Pancreas (tissue), 10 donors: ENCODE measurements around the gene SEC63. TPM values are rescaled to one million over a fixed set of nuclear protein-coding genes. Genes with fewer than 3 reads are reported as not detected.

Source experiments
- ATAC-seq, 4 donors: fragments of 200-7000 bp; cut with Tn5 transposase; one replicate each; pipeline versions ENCODE4 v1.8.0 to v1.9.1; 2020; ENCODE audit warnings: mild to moderate bottlenecking in 4 of 4, moderate library complexity in 4 of 4
- DNase-seq, 6 donors: peaks; one replicate each; pipeline ENCODE4 v3.0.0-alpha.2; 2020
- FAIRE-seq: peaks from 2 replicates; lab custom pipeline; 2012; peaks lifted over from hg19 to GRCh38; lab: Jason Lieb, UNC
- H3K27ac ChIP-seq, 4 donors: fragments of 200-600 bp; sonication (generic); 1 replicate in 3 of 4; 2 replicates in 1 of 4; pipeline versions ENCODE4 v1.5.0 to v1.8.0; 2020
- H3K27me3 ChIP-seq, 4 donors: fragments of 200-600 bp; one replicate each; pipeline ENCODE4 v1.8.0; 2021
- H3K36me3 ChIP-seq, 3 donors: fragments of 200-600 bp; sonication (generic) in 1 of 3; one replicate each; pipeline versions ENCODE4 v1.5.0 to v1.8.0; 2020 to 2021
- H3K4me1 ChIP-seq, 3 donors: fragments of 200-600 bp; one replicate each; pipeline ENCODE4 v1.8.0; 2021
- H3K4me3 ChIP-seq, 4 donors: fragments of 200-600 bp; sonication (generic) in 2 of 4; one replicate each; pipeline versions ENCODE4 v1.5.0 to v1.8.0; 2020 to 2021
- H3K9me3 ChIP-seq, 4 donors: fragments of 200-600 bp; one replicate each; pipeline ENCODE4 v1.8.0; 2021
- WGBS, 2 donors: extraction: QIAGEN DNeasy Blood & Tissue Kit; methylation state at CpG; one replicate each; pipeline ENCODE4 v1.1.7; 2013; 5-methylcytosine and 5-hydroxymethylcytosine counted together
- intact Hi-C, 3 donors: fragments of 100-400 bp; cut with DNase I; formaldehyde crosslinking; loops; one replicate each; pipeline versions ENCODE4 v1.11.1 to v1.14.2; 2022
- polyA plus RNA-seq, 2 donors: library from polyadenylated mRNA; stranded (reverse); fragments of 200-250 nt; gene quantifications; one replicate each; pipeline ENCODE4 v1.2.3, GENCODE V29; 2013
- total RNA-seq, 6 donors: library from RNA; stranded (reverse); fragmentation: NEBNext Ultra II Directional in 4 of 6; extraction: Animal tissue kit (Norgen Biotek cat#: 25700) in 4 of 6; gene quantifications; one replicate each; pipeline versions ENCODE4 v1.2.1 to v1.2.4, GENCODE V29; 2021 to 2023
- TF ChIP-seq, protein P1 (sequence below), 4 donors: fragments of 200-600 bp; sonication (generic) in 3 of 4; IDR thresholded peaks; one replicate each; pipeline versions ENCODE4 v1.5.0 to v1.8.0; 2021; ENCODE audit warnings: antibody characterized with exemption in 4 of 4
- donor health status: healthy with polysubstance abuse.
- donor health status: DM: no; HTN: no; CAD: no; lungs with moderate emphysema.
- donor health status: DM: no; HTN: no; CAD: no.
- donor health status: control.
- donor health status: control.
- donor health status: Bipolar disorder and iron deficiency.
- donor health status: DM: yes; HTN: yes; CAD: no.
- donor health status: DM: no; HTN: no; CAD: no.
- donor health status: DM: no; HTN: no; CAD: no.
- donor health status: DM: yes; HTN: yes; CAD: no.

Gene SEC63
- total and polyA plus RNA-seq, 8 donors = 34.4 to 146 (median 115) TPM

DNA sequence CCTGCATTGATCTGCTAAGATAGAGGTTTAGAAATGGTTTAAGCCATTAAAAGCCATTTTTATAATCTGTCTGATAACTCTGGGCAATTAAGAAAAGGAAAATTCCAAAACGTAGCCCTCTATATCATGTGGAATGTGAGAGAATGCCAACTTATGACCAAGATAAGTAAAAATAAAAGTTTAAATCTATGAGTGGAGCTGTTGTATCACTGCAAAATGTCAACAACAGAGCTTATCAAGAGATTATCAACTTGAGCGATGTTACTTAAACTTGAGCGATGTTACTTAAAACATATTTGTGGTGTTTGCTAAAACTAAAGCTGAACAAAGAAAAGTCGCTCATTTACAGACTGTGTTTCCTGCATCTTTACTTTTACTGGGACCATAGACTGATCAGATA is 87.0 kb downstream of the SEC63 start:
- TF ChIP-seq, protein P1, sequence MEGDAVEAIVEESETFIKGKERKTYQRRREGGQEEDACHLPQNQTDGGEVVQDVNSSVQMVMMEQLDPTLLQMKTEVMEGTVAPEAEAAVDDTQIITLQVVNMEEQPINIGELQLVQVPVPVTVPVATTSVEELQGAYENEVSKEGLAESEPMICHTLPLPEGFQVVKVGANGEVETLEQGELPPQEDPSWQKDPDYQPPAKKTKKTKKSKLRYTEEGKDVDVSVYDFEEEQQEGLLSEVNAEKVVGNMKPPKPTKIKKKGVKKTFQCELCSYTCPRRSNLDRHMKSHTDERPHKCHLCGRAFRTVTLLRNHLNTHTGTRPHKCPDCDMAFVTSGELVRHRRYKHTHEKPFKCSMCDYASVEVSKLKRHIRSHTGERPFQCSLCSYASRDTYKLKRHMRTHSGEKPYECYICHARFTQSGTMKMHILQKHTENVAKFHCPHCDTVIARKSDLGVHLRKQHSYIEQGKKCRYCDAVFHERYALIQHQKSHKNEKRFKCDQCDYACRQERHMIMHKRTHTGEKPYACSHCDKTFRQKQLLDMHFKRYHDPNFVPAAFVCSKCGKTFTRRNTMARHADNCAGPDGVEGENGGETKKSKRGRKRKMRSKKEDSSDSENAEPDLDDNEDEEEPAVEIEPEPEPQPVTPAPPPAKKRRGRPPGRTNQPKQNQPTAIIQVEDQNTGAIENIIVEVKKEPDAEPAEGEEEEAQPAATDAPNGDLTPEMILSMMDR (IDR thresholded peaks at IDR 0.05) = no peak
- H3K9me3 ChIP-seq = no peaks in the 10 kb centered on the region
- intact Hi-C loops = no loop called here
- FAIRE-seq = no peak
- DNase-seq = no peak
- H3K4me3 ChIP-seq = no peak overlapping the region
- no peak for ATAC-seq
- H3K36me3 ChIP-seq = peaks cover 2 to 25% (median 10%) of the 10 kb centered on the region in 3 donors
- 83 to 84% methylated on average over 4 of the region's 4 CpGs for WGBS, 2 donors
- no peaks in the 10 kb centered on the region for H3K27me3 ChIP-seq
- H3K27ac ChIP-seq = no peak overlapping the region
- H3K4me1 ChIP-seq = no peaks in the 10 kb centered on the region

DNA sequence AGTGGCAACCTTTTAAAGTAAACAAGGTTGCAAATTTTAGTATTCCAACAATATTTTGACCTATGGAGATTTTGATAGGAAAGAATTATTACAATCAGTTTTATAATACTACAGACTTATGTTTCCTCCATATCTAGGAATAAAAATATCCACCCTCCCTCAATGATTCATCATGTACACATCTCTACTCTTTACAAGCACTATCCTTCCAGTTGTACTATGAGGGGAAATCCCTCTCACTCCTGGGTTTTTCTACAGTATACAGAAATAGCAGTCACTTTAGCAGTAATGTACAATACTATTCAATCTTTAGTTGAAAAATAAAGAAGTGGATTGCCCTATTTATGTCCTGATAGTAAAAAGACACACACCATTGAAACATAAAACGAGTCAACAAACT is 87.6 kb downstream of the SEC63 start:
- 64 to 81% methylated on average over 1 of the region's 1 CpG for WGBS, 2 donors
- ATAC-seq = no peak
- Histone ChIP-seq H3K4me1 (no peaks in the 10 kb centered on the region), H3K36me3 (peaks cover 2 to 18% (median 5%) of the 10 kb centered on the region in 3 donors), H3K27me3 (no peaks in the 10 kb centered on the region), H3K9me3 (no peaks in the 10 kb centered on the region), H3K4me3 (no peak overlapping the region), H3K27ac (no peak overlapping the region)
- intact Hi-C loops = no loop called here
- DNase-seq = no peak
- FAIRE-seq = no peak
- TF ChIP-seq, protein P1 (IDR thresholded peaks at IDR 0.05) = no peak

DNA sequence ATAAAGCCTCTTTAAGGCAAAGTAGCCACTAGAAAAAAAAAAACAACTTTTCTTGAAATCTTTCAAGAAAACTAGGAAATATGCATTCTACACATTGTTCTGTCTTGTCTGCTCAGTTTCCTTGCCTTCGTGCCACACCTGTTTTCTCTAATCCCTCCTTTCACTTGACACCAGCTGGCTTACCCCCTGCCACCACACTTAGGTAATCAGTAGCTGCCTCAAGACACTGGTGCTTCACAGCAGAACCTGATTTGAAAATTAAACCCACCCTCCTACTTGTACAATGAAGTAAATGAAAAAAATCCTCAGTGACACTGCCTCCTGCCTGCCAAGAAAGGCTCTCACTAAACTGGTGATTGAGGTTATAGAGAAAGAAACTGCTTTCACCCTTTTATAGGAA is 88.1 kb downstream of the SEC63 start:
- Histone ChIP-seq H3K4me1 (no peaks in the 10 kb centered on the region), H3K9me3 (no peaks in the 10 kb centered on the region), H3K27ac (no peak overlapping the region), H3K27me3 (no peaks in the 10 kb centered on the region), H3K36me3 (peaks cover 2 to 14% (median 5%) of the 10 kb centered on the region in 3 donors), H3K4me3 (no peak overlapping the region)
- intact Hi-C loops = no loop called here
- ATAC-seq (no peak), FAIRE-seq (no peak), DNase-seq (no peak)
- TF ChIP-seq, protein P1 (IDR thresholded peaks at IDR 0.05) = no peak
- WGBS, 2 donors = 0% methylated on average over 1 of the region's 1 CpG

DNA sequence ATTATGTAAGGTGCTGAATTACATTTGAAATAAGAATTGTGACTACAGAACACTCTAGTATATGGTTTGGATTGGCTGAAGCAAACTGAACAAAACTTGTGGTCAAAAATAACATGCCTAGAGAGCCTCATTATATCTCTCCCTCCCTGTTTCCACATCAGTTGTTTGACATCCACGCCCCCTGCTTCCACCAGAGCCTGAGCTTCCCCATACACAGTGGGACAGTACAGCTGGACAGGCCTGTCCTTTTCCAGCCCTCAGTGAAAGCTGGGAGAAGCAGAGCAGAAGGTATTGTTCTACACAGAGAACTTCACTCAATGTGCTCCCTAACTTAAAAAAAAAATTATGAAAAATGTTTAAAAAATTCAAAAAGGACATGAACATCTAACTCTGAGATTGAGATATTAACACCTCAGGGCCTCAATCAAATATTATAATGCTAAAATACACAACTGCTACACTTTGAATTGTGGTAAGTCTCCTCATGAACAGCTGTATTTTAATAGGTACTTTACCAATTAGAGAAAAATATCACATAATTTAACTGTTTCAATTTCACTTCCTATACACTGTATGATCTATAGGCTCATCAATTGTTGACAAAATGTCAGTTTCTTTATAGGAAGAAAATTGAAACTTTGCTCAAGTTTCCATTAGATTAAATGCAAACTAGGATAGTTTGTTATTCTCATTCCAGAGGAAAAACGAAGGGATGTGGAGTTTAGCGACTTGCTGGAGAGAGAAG is 89.0 kb downstream of the SEC63 start:
- H3K27me3 ChIP-seq = no peaks in the 10 kb centered on the region
- ATAC-seq = no peak

DNA sequence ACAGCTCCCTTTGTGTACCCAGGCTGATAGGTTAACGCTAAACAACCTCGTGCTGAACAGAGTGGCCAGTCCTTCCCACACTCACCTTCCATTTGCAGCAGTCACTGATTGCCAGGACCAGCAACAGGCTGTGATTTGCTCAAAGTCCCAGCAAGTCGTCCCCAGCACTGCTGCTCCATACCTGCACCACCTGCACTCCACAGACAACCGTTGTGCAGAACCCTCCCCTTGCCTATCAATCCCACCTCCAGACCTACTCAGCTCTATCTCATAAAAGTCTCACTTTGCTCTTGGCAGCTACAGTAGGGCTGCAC is 90.7 kb downstream of the SEC63 start:
- TF ChIP-seq, protein P1 (IDR thresholded peaks at IDR 0.05) = no peak
- ATAC-seq = peak; percentile 20 to 46 (median 34)
- 10 to 18% methylated on average over 4 of the region's 4 CpGs for WGBS, 2 donors

More for the DNA sequence above, 89.0 kb downstream of the SEC63 start:
- intact Hi-C loops = no loop called here
- TF ChIP-seq, protein P1 (IDR thresholded peaks at IDR 0.05) = no peak
- no peak for FAIRE-seq
- Histone ChIP-seq H3K4me1 (no peaks in the 10 kb centered on the region), H3K36me3 (peaks cover 2 to 14% (median 5%) of the 10 kb centered on the region in 3 donors), H3K27ac (no peak overlapping the region), H3K4me3 (no peak overlapping the region), H3K9me3 (no peaks in the 10 kb centered on the region)
- WGBS, 2 donors = 56 to 64% methylated on average over 3 of the region's 3 CpGs
- DNase-seq = no peak

More for the DNA sequence above, 90.7 kb downstream of the SEC63 start:
- DNase-seq (no peak), FAIRE-seq (no peak)
- Histone ChIP-seq H3K27ac (no peak overlapping the region), H3K4me3 (no peak overlapping the region), H3K9me3 (no peaks in the 10 kb centered on the region), H3K27me3 (no peaks in the 10 kb centered on the region), H3K36me3 (peaks cover 2 to 11% (median 5%) of the 10 kb centered on the region in 3 donors), H3K4me1 (no peaks in the 10 kb centered on the region)
- intact Hi-C loops = no loop called here
